Activated CD4-positive, alpha-beta T cell treated with anti-CD3 and anti-CD28 coated beads, Interleukin-2, amount 10 ng/mL, durations not matched to agents 24 days and 14 days (primary cell): Measurements from ENCODE around the gene GALNT15. TPM values are rescaled to one million over a fixed set of nuclear protein-coding genes. Genes with fewer than 3 reads are reported as not detected.

ENCODE experiments used
- DNase-seq: peaks from one replicate; pipeline ENCODE4 v3.0.0; 2022
- H3K27ac Mint-ChIP-seq: one replicate; pipeline ENCODE4 v1.8.0; 2022; ENCODE audit warnings: mild to moderate bottlenecking, mixed read lengths
- H3K27me3 Mint-ChIP-seq: one replicate; pipeline ENCODE4 v1.8.0; 2022; ENCODE audit warnings: mixed read lengths
- H3K36me3 Mint-ChIP-seq: one replicate; pipeline ENCODE4 v1.8.0; 2022; ENCODE audit warnings: low read depth, mild to moderate bottlenecking, mixed read lengths
- H3K4me1 Mint-ChIP-seq: one replicate; pipeline ENCODE4 v1.8.0; 2021; ENCODE audit warnings: mixed read lengths
- H3K4me3 Mint-ChIP-seq: one replicate; pipeline ENCODE4 v1.8.0; 2022; ENCODE audit warnings: mild to moderate bottlenecking, moderate library complexity, mixed read lengths
- H3K9me3 Mint-ChIP-seq: one replicate; pipeline ENCODE4 v1.8.0; 2021; ENCODE audit warnings: mixed read lengths
- intact Hi-C: fragments of 100-400 bp; cut with micrococcal nuclease; formaldehyde crosslinking; loops from one replicate; pipeline ENCODE4 v1.15.1; 2023
- total RNA-seq: library from RNA; stranded (reverse); gene quantifications from 2 replicates; pipeline ENCODE4 v1.2.3, GENCODE V29; 2022

The GALNT15 gene
- total RNA-seq, 1 donor from 2014 or later, result not detected

DNA sequence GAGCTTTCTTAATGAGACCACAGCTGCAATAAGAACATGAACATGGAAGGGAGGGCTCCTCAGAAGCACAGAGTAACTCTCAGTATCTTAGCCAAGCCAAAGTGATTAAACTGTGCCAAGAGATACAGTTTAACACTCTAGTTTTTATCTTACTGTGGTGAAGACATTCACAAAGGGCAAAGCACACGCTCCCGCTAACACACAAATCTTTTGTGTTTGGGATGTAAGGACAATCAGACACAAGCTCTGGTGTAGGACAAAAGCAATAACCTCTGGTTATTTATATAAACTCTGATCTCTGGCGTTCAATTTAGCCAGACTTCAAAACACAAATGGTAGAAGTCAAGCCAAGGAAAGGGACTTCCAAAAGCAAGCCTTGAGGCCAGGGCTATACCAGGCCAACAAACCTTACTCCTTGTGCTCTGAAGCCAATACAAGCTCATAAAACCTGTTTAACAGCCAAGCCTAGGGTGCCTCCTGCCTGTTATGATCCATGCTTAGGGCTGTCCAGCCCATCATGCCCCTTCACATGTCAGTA is 62.4 kb downstream of the GALNT15 start:
- Mint-ChIP-seq H3K9me3 (peaks cover 4% of the 10 kb centered on the region), H3K27ac (no peak overlapping the region), H3K27me3 (peaks cover 4% of the 10 kb centered on the region), H3K4me1 (peaks cover 7% of the 10 kb centered on the region), H3K36me3 (no peaks in the 10 kb centered on the region), H3K4me3 (no peak overlapping the region)
- DNase-seq, result no peak
- intact Hi-C loops, result no loop called here

DNA sequence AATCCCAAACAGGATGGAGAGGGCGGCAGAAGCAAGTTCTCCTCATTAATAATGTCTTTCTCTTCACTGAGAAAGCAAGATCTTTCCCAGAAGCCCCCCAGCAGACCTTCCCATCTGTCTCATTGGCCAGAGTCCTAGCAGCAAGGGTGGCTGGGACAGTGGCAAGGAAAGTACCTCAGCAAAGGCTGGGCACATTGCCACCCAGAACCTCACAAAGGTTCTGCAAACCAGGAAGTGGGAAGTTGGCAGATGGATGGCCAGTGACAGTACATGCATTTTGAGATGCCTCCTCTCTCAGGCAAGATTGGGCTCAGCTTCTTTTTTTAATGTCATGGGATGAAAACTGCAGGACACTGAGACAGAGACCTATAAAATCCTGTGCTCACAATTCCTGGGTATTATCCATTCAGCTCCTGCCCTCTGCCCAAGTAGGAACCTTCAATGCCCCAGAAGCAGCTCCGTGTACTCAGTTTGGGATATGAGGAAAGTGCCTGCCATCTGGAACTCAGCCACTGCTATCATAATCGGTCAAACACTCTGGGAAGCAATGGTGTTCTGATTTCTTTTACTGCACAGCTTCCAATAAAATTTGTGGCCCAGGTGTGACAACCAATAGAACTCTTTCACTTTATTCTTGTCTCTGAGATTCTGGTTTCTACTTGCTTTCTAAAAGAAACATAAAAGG is 64.7 kb downstream of the GALNT15 start:
- H3K27ac Mint-ChIP-seq, result no peak overlapping the region
- no peak for DNase-seq
- intact Hi-C loops, result no loop called here
- no peaks in the 10 kb centered on the region for H3K27me3 Mint-ChIP-seq
- H3K4me3 Mint-ChIP-seq, result no peak overlapping the region
- H3K4me1 Mint-ChIP-seq, result peaks cover 15% of the 10 kb centered on the region
- H3K36me3 Mint-ChIP-seq, result no peaks in the 10 kb centered on the region
- H3K9me3 Mint-ChIP-seq, result no peaks in the 10 kb centered on the region

DNA sequence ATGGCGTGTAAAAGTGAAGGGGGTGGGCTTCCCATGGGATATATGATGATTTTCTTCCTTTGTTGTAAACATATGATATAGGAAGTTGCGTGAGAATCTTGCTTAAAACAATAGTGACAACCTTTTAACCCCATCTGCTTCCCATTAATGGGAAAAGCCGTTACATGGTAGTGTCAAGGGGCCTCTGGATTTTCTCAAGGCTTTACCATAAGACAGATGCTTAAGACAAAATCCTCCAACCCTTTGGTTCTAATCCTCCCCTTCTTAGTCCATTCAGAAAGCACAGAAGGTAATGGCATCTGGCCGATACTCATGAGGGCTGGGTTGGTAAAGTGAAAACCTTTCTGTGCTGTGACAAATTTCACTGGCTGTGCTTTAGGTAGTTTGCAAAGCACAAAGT is 65.3 kb downstream of the GALNT15 start:
- no peak overlapping the region for H3K4me3 Mint-ChIP-seq
- H3K4me1 Mint-ChIP-seq, result peaks cover 16% of the 10 kb centered on the region
- no peak for DNase-seq
- no peaks in the 10 kb centered on the region for H3K36me3 Mint-ChIP-seq
- no peaks in the 10 kb centered on the region for H3K9me3 Mint-ChIP-seq
- intact Hi-C loops, result loop anchor here (10.0 kb wide), 1 partner anchor 605 kb away; no protein-coding TSS in a partner anchor
- H3K27ac Mint-ChIP-seq, result no peak overlapping the region
- H3K27me3 Mint-ChIP-seq, result no peaks in the 10 kb centered on the region

GRCh38 chr3:16240229-16241023 is 65.9 kb downstream of the GALNT15 start:
- Mint-ChIP-seq H3K4me3 (no peak overlapping the region), H3K27me3 (no peaks in the 10 kb centered on the region), H3K36me3 (no peaks in the 10 kb centered on the region), H3K9me3 (no peaks in the 10 kb centered on the region), H3K4me1 (peaks cover 17% of the 10 kb centered on the region), H3K27ac (no peak overlapping the region)
- intact Hi-C loops, result loop anchor here (10.0 kb wide), 1 partner anchor 606 kb away; no protein-coding TSS in a partner anchor
- no peak for DNase-seq

- intact Hi-C loops, result loop anchor here (10.0 kb wide), 1 partner anchor 606 kb away; no protein-coding TSS in a partner anchor
- no peaks in the 10 kb centered on the region for H3K9me3 Mint-ChIP-seq
- H3K27ac Mint-ChIP-seq, result no peak overlapping the region
- H3K27me3 Mint-ChIP-seq, result no peaks in the 10 kb centered on the region
- no peak overlapping the region for H3K4me3 Mint-ChIP-seq
- peaks cover 19% of the 10 kb centered on the region for H3K4me1 Mint-ChIP-seq
- no peaks in the 10 kb centered on the region for H3K36me3 Mint-ChIP-seq
- no peak for DNase-seq
Observed at GRCh38 chr3:16241225-16241624, 66.7 kb downstream of the GALNT15 start.

DNA sequence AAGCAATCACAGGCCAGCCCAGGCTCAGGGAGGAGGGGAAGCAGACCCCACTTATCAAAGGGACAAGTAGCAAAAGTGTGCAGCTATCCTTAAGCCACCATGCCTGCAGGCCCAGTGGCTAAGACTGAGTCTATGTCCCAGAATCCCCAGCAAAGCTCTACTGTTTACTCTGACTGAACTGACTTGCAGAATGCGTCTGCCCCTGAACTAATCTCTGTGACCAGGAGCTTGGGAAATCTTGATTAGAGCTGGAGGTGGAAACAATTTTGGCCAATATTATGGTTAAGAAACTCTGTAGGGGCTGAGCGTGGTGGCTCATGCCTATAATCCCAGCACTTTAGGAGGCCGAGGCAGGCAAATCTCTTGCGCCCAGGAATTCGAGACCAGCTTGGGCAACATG is 67.7 kb downstream of the GALNT15 start:
- no peak for DNase-seq
- Mint-ChIP-seq H3K27me3 (no peaks in the 10 kb centered on the region), H3K9me3 (no peaks in the 10 kb centered on the region), H3K27ac (no peak overlapping the region), H3K36me3 (no peaks in the 10 kb centered on the region), H3K4me3 (no peak overlapping the region), H3K4me1 (peaks cover 24% of the 10 kb centered on the region)
- intact Hi-C loops, result loop anchor here (10.0 kb wide), 1 partner anchor 607 kb away; no protein-coding TSS in a partner anchor

- Mint-ChIP-seq H3K27me3 (no peaks in the 10 kb centered on the region), H3K4me1 (peaks cover 33% of the 10 kb centered on the region), H3K27ac (peak overlapping the region; percentile 14), H3K4me3 (no peak overlapping the region), H3K9me3 (no peaks in the 10 kb centered on the region), H3K36me3 (no peaks in the 10 kb centered on the region)
- DNase-seq, result no peak
- intact Hi-C loops, result loop anchor here (10.0 kb wide), 1 partner anchor 609 kb away; no protein-coding TSS in a partner anchor
Observed at GRCh38 chr3:16243706-16244490, 69.4 kb downstream of the GALNT15 start.

DNA sequence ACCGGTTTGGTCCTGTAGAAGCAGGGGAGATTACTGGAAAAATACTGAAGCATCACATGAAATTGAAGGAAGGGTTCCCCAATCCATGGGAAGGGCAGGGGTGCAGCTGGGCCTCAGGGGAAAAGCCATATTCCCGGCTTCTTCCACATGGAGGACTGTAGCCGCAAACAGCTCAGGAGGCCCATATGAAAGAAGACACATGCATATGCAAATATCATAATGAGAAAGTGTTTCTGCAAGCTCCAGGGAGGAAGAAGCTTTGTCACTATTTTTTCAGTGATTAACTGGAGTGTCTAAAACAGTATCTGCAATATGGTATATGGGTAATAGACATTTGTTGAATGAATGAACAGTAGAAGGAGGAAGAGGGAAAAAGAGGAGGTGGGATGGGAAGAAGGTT is 71.1 kb downstream of the GALNT15 start:
- no peaks in the 10 kb centered on the region for H3K9me3 Mint-ChIP-seq
- H3K4me1 Mint-ChIP-seq, result peaks cover 31% of the 10 kb centered on the region
- no peaks in the 10 kb centered on the region for H3K36me3 Mint-ChIP-seq
- H3K4me3 Mint-ChIP-seq, result no peak overlapping the region
- no peak for DNase-seq
- intact Hi-C loops, result loop anchor here (2.0 to 10.0 kb wide), 4 partner anchors 431 to 1138 kb away; no protein-coding TSS in a partner anchor
- H3K27me3 Mint-ChIP-seq, result no peaks in the 10 kb centered on the region
- no peak overlapping the region for H3K27ac Mint-ChIP-seq

DNA sequence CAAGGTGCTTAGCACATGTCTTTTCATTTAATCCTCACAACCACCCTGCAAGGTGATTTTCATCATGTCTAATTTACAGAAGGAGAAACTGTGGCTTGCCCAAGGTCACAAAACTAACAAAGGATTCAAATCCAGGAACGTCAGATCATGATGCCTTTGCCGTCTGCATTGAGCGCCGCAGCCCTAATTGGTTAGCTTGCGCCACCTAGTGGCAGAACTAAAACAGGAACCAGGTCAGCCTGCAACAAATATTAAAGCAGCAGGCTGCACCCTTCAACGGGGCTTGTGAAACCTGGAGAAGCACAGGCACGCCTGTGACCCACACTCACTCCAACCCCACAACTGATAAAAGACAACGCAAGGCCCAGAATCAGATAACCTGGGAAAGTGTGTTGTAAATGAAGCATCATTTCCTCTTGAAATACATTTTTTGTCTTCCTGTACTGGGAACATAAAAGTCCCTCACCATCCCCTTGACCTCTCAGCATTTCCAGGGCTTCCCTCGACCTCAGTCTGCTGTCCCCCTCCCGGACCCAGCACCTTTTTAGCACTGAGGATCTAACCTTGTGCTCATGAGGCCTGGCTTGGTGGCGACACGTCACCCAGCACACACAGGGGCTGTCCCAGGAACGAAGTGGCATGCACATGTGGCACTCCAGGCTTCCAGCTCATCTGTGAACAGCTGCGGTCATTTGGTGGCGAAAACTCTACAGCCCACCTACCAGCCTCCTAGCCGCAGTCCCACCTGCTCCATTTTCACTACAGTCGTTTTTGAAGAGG is 73.0 kb downstream of the GALNT15 start:
- H3K27me3 Mint-ChIP-seq, result no peaks in the 10 kb centered on the region
- intact Hi-C loops, result loop anchor here (1.0 to 10.0 kb wide), 6 partner anchors 69 to 1140 kb away; no protein-coding TSS in a partner anchor
- peaks cover 28% of the 10 kb centered on the region for H3K4me1 Mint-ChIP-seq
- no peaks in the 10 kb centered on the region for H3K9me3 Mint-ChIP-seq
- DNase-seq, result peak; percentile 94
- H3K27ac Mint-ChIP-seq, result no peak overlapping the region
- no peaks in the 10 kb centered on the region for H3K36me3 Mint-ChIP-seq
- H3K4me3 Mint-ChIP-seq, result no peak overlapping the region

GRCh38 chr3:16248556-16248955 is 74.1 kb downstream of the GALNT15 start:
- Mint-ChIP-seq H3K27ac (no peak overlapping the region), H3K36me3 (no peaks in the 10 kb centered on the region), H3K27me3 (no peaks in the 10 kb centered on the region), H3K9me3 (no peaks in the 10 kb centered on the region), H3K4me1 (peaks cover 28% of the 10 kb centered on the region), H3K4me3 (no peak overlapping the region)
- intact Hi-C loops, result loop anchor here (5.0 to 10.0 kb wide), 2 partner anchors 614 to 1141 kb away; no protein-coding TSS in a partner anchor
- no peak for DNase-seq

DNA sequence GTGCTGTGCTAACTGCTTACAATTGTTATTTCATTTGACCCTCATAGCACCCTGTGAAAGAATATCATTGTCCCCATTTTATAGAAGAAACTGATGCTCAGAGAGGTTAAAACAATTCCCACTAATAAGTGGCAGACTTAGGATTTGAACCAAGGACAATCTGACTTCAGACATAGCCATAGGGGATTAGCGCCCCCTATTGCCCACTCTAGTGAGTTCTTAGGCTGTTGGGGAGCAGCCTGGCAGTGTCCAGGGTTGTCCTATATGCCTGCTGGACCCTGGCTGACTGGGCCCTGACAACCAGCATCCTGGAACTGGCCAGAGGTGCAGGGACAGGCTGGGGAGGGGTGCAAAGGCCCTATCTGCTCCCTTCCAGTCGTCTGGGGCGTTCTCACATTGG is 74.9 kb downstream of the GALNT15 start:
- H3K36me3 Mint-ChIP-seq, result no peaks in the 10 kb centered on the region
- intact Hi-C loops, result loop anchor here (5.0 to 10.0 kb wide), 2 partner anchors 615 to 1142 kb away; no protein-coding TSS in a partner anchor
- DNase-seq, result peak; percentile 67
- no peaks in the 10 kb centered on the region for H3K27me3 Mint-ChIP-seq
- peaks cover 25% of the 10 kb centered on the region for H3K4me1 Mint-ChIP-seq
- H3K9me3 Mint-ChIP-seq, result no peaks in the 10 kb centered on the region
- no peak overlapping the region for H3K27ac Mint-ChIP-seq
- no peak overlapping the region for H3K4me3 Mint-ChIP-seq

DNA sequence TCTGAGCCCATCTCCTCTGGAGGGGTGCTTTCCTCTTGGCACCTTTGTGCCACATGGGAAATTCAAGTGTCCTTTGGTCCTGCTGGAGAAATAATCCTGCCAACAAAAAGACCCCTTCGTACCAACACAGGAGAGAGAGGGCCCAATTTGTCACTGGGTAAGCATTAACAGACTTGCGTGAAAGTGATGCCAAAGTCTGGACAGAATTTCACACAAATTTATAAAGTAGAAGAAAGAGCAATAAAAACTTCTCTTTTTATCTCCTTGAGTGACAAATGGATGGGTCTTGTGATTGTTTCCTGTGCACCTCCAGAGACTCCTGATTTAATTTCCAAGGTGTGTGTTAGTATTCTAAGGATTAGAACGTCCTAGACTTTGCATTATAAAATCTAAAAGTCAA is 75.4 kb downstream of the GALNT15 start:
- H3K4me3 Mint-ChIP-seq, result no peak overlapping the region
- H3K4me1 Mint-ChIP-seq, result peaks cover 31% of the 10 kb centered on the region
- intact Hi-C loops, result loop anchor here (5.0 to 10.0 kb wide), 2 partner anchors 615 to 1143 kb away; no protein-coding TSS in a partner anchor
- H3K36me3 Mint-ChIP-seq, result no peaks in the 10 kb centered on the region
- no peaks in the 10 kb centered on the region for H3K27me3 Mint-ChIP-seq
- H3K9me3 Mint-ChIP-seq, result no peaks in the 10 kb centered on the region
- H3K27ac Mint-ChIP-seq, result no peak overlapping the region
- DNase-seq, result peak; percentile 40
